NB4 (cell line): ENCODE measurements around the gene TBL2.

ENCODE experiments used
- POLR2A ChIP-seq: IDR thresholded peaks from 2 replicates; pipeline ENCODE4 v1.6.1; 2011; ENCODE audit warnings: mild to moderate bottlenecking; ENCODE audit not compliant: insufficient read length; ENCODE audit errors: extremely low read depth
- TF ChIP-seq, protein P1 (sequence below): IDR thresholded peaks from one replicate; pipeline ENCODE4 v1.5.1; 2012; ENCODE audit warnings: low read depth, low read length

- TF ChIP-seq, protein P1, sequence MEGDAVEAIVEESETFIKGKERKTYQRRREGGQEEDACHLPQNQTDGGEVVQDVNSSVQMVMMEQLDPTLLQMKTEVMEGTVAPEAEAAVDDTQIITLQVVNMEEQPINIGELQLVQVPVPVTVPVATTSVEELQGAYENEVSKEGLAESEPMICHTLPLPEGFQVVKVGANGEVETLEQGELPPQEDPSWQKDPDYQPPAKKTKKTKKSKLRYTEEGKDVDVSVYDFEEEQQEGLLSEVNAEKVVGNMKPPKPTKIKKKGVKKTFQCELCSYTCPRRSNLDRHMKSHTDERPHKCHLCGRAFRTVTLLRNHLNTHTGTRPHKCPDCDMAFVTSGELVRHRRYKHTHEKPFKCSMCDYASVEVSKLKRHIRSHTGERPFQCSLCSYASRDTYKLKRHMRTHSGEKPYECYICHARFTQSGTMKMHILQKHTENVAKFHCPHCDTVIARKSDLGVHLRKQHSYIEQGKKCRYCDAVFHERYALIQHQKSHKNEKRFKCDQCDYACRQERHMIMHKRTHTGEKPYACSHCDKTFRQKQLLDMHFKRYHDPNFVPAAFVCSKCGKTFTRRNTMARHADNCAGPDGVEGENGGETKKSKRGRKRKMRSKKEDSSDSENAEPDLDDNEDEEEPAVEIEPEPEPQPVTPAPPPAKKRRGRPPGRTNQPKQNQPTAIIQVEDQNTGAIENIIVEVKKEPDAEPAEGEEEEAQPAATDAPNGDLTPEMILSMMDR, result peak; percentile 8
- TF ChIP-seq POLR2A, result no peak
These were observed 37.5 kb upstream of the TBL2 start for GRCh38 chr7:73615886-73616285.
